HCT116 (cell line): ENCODE measurements around the gene COMMD3.

Experiments
- ATF3 ChIP-seq: IDR thresholded peaks from 2 replicates; pipeline ENCODE4 v1.6.1; 2012
- CTCF ChIP-seq, 3 experiments: fragments of 200-600 bp in 1 of 3; sonication (generic) in 1 of 3; IDR thresholded peaks in 2 of 3; conservative IDR thresholded peaks in 1 of 3; 2 replicates each; pipeline ENCODE4 v1.5.1; 2012 to 2017; ENCODE audit warnings: low read depth in 2 of 3, low read length in 2 of 3, antibody characterized with exemption in 1 of 3, borderline replicate concordance in 1 of 3, control low read depth in 1 of 3, mild to moderate bottlenecking in 1 of 3, mixed read lengths in 1 of 3, mixed run types in 1 of 3, moderate library complexity in 1 of 3; ENCODE audit not compliant: insufficient read depth in 1 of 3
- EZH2phosphoT487 ChIP-seq: fragments of 200-600 bp; IDR thresholded peaks from 2 replicates; pipeline ENCODE4 v1.6.1; 2018; ENCODE audit warnings: antibody characterized with exemption, borderline replicate concordance
- RAD21 ChIP-seq: IDR thresholded peaks from 2 replicates; pipeline ENCODE4 v1.6.1; 2012; ENCODE audit warnings: low read depth, mild to moderate bottlenecking
- REST ChIP-seq: IDR thresholded peaks from 2 replicates; pipeline ENCODE4 v1.6.1; 2012; ENCODE audit warnings: low read depth
- ZNF274 ChIP-seq: fragments of 200-500 bp; sonication (Bioruptor generic); IDR thresholded peaks from 2 replicates; pipeline ENCODE4 v1.6.1; 2014; ENCODE audit warnings: mild to moderate bottlenecking, low read depth, low read length, inconsistent platforms

GRCh38 chr10:22363305-22363704 is 47.1 kb downstream of the COMMD3 start:
- TF ChIP-seq CTCF (IDR thresholded peaks at IDR 0.05 in 2 of 3, conservative IDR thresholded peaks at IDR 0.05 in 1 of 3; ENCODE audit: borderline replicate concordance in 1 of 3, insufficient read depth in 1 of 3, low read depth in 2 of 3, low read length in 2 of 3) (no peak), EZH2phosphoT487 (no peak), REST (no peak), RAD21 (no peak), ZNF274 (no peak), ATF3 (no peak)
